Hematopoietic multipotent progenitor cell treated with erythropoietin and hydrocortisone succinate and interleukin-3 and kit ligand, for 8 days (in vitro differentiated cells): Measurements from ENCODE around the gene ANO10.
A peak's percentile ranks its signal among the peaks of the same experiment; 100 is the strongest.

Source experiments
- DNase-seq: peaks from one replicate; pipeline ENCODE4 v3.0.0-alpha.2; 2015

The ANO10 gene

GRCh38 chr3:43343185-43343584, 278.6 kb downstream of the ANO10 start:
- no peak for DNase-seq

- DNase-seq, result no peak
These were observed 280.0 kb downstream of the ANO10 start for GRCh38 chr3:43341788-43342187.

DNA sequence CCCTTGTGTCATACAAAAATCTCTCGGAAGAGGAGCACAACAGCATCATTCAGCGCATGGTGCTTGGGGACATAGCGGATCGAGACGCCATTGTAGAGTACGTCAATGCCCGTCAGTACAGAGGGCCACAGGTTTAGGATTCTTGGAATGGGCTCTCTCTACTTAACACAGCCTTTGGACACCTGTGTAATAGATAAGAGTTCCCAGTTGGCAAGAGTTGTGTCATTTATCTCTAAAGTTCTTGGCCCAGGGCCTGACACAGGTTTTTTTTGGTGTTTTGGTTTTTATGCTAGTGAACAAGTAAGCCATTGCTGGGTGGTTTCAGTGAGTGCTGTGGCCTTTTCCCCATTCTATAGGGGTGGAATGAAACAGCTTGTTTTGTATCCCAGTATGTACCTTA, 281.4 kb downstream of the ANO10 start:
- no peak for DNase-seq

- DNase-seq, result peak; percentile 20
These were observed 283.5 kb downstream of the ANO10 start for GRCh38 chr3:43338295-43338694.

GRCh38 chr3:43335799-43336198, 286.0 kb downstream of the ANO10 start:
- DNase-seq, result no peak

DNA sequence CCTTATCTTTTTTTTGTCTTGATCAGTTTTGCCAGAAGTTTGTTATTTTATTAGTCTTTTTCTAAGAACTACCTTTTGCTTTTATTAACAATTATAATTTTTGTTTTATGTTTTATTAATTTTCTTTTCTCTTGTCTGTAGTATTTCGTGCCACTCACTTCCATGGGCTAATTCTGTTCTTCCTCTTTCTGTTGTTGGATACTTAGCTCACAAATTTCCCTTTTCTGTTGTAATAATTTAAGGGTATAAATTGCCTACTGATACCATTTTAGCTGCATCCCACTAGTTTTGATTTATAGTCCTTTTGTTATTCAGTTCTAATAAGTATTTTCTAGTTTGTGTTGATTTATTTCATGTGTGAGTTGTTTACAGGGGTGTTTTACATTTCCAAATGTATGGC, 286.8 kb downstream of the ANO10 start:
- no peak for DNase-seq

DNA sequence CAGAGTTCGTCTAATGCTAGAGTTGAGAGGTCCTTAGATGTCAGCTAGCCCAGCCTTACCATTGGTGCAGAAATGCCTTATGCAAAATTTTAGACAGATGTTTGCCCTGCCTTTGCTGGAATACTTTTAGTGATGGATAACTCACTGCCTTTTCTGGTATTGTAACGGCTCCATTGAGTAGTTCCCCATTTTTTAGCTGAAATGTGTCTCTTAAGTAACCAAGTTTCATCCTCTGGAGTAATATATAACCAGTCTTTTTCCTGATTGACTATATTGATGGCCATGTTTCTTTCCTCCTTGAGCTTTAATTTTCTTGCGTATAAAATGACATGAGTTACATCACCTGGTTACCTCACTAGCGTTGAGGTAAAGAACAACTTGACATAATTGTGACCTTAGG, 290.4 kb downstream of the ANO10 start:
- DNase-seq, result no peak

DNA sequence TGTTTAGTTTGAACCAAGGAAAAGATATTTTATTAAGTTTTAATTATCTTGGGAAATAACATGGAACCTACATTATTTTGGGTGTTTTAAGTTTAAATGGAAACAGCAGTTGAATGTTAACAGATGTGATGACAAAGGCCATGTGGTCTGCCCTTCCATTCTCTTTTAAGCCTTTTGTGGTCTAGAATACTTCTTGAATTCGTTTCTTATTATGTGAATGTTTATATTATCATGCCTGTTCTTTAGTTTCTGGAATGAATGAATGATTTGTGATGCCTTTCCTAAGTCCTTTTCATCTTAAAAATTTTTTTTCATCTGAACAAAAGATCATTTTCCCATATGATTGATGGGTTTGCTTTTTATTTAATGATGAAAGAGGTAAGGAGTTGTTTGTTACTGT, 290.8 kb downstream of the ANO10 start:
- no peak for DNase-seq

DNA sequence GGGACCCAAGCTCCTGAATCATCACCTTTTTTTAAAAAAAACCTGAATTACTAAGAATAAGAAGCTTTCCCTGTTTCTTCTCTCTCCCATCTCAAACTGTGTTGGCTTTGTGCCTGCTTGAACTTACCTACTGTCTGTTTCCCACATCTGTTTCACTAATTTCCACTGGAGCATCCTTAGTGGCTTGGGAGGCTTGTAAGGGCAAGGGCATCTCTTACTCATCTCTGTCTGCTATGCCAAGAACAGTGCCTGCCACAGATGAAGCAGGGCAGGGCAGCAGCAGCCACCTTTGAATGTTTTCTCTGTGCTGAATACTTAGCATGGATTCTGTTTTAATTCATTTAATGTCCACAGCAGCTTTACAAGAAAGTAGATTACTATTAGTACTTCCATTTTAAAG, 293.2 kb downstream of the ANO10 start:
- DNase-seq, result no peak

DNA sequence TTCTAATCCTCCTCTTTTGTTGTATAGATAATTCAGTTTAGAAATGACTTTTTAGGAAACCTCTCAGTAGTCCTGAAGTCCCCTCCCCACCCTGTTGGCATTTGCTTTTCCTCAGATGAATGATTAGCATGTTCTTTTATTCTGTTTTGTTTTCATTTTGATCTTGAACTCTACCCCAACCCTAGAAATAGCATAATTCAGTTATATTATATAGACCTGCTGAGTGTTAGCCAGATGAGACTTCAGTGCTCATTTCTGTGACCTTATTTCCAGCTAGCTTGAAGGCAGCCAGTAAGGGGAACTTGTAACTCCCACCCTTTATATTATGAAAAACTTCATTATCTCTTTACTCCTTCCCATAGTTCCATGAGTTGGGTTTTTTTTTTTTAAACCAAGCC, 294.2 kb downstream of the ANO10 start:
- DNase-seq, result no peak

- peak; percentile 20 for DNase-seq
These were observed 294.8 kb downstream of the ANO10 start for GRCh38 chr3:43326891-43327581.

GRCh38 chr3:43323541-43323940, 298.3 kb downstream of the ANO10 start:
- DNase-seq, result no peak

DNA sequence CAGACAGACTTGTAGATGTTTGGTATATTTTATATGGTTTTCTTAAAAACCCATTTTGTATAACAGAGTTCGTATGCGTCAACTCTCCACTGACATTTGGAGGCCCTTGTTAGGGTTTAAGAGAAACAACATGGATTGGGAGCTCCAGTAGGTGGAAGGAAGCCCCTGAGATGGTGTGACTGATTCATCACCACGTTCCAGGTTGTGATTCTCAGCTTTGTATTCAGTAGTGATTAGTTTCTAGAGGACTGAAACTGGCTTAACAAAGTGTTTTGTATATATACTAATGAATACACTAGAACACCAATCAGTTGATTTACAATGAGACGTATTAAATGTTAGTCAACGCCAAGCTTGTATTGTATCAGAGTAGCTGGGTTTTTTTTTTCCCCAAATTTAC, 301.5 kb downstream of the ANO10 start:
- no peak for DNase-seq

GRCh38 chr3:43319794-43320193, 302.0 kb downstream of the ANO10 start:
- no peak for DNase-seq

DNA sequence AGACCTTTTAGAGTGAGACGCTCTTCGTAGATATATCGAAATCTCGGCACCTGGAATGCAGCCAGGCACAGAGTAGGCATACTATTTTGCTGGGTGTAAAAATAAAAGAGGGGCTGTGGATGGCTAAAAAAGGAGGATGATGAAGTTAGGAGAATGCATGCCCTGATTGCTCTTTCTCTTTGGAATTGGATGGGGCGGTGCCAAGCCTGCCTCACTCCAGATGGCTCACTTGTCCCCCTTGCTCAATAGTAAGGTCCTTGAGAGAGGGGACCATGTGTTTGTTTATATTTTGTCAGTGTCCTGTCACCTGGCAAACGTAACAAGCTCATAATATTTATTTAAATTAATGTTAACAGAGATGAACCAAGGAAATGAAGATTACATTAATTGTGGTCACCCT, 302.4 kb downstream of the ANO10 start:
- DNase-seq, result no peak

- no peak for DNase-seq
These were observed 304.1 kb downstream of the ANO10 start for GRCh38 chr3:43317461-43318316.

GRCh38 chr3:43316783-43317460, 304.9 kb downstream of the ANO10 start:
- DNase-seq, result no peak
